Thoracic aorta (tissue), 2 donors: Measurements from ENCODE around the gene HBZ. TPM values are rescaled to one million over a fixed set of nuclear protein-coding genes. Genes with fewer than 3 reads are reported as not detected.
"Not testable (repeated sequence)": the region's sequence is repeated elsewhere in the genome, so short reads cannot be mapped to it uniquely, and the experiment has no call there.

ENCODE experiments used
- ATAC-seq: fragments of 150-250 bp; one replicate; pipeline ENCODE4 v1.8.0; 2017; ENCODE audit warnings: low read depth; ENCODE audit not compliant: insufficient number of reproducible peaks, low FRiP score
- DNase-seq: peaks from one replicate; pipeline ENCODE4 v3.0.0-alpha.2; 2020; ENCODE audit warnings: low spot score
- H3K27ac ChIP-seq, 2 donors: fragments of 200-600 bp; sonication (generic); 1 replicate in 1 of 2; 2 replicates in 1 of 2; pipeline ENCODE4 v1.5.1; 2016; ENCODE audit warnings: mild to moderate bottlenecking in 2 of 2, moderate library complexity in 2 of 2
- H3K27me3 ChIP-seq: fragments of 200-600 bp; sonication (generic); replicated peaks from 2 replicates; pipeline ENCODE4 v1.6.0; 2016; ENCODE audit warnings: mild to moderate bottlenecking; ENCODE audit not compliant: insufficient read depth
- H3K36me3 ChIP-seq: fragments of 200-600 bp; sonication (generic); one replicate; pipeline ENCODE4 v1.5.1; 2016
- H3K4me1 ChIP-seq, 2 donors: fragments of 200-600 bp; sonication (generic); 1 replicate in 1 of 2; 2 replicates in 1 of 2; pipeline versions ENCODE4 v1.5.1 to v1.6.0; 2016; ENCODE audit warnings: low read depth in 2 of 2, mild to moderate bottlenecking in 1 of 2; ENCODE audit not compliant: control insufficient read depth in 1 of 2
- H3K4me3 ChIP-seq: fragments of 200-600 bp; sonication (generic); 2 replicates; pipeline ENCODE4 v1.5.1; 2016; ENCODE audit warnings: mild to moderate bottlenecking
- H3K9me3 ChIP-seq: fragments of 200-600 bp; sonication (generic); 2 replicates; pipeline ENCODE4 v1.5.1; 2016
- CTCF ChIP-seq: fragments of 200-600 bp; sonication (generic); IDR thresholded peaks from one replicate; pipeline ENCODE4 v1.5.1; 2019; ENCODE audit warnings: antibody characterized with exemption
- total RNA-seq, 2 donors: library from RNA; depleted of rRNA; stranded (reverse); fragments of >200 nt; gene quantifications; one replicate each; pipeline versions ENCODE4 v1.1.0 to v1.2.3, GENCODE V29; 2016

The HBZ gene
- total RNA-seq, 2 donors from 2014 or later = not detected

GRCh38 chr16:119295-119694 is 33.1 kb upstream of the HBZ start:
- H3K9me3 ChIP-seq = no peaks in the 10 kb centered on the region
- TF ChIP-seq CTCF = no peak
- ATAC-seq (no peak), DNase-seq (no peak)
- peaks cover 10% of the 10 kb centered on the region for H3K36me3 ChIP-seq
- no peaks in the 10 kb centered on the region for H3K27me3 ChIP-seq
- H3K4me3 ChIP-seq = no peak overlapping the region
- no peak overlapping the region for H3K27ac ChIP-seq
- peaks cover 0 to 4% of the 10 kb centered on the region in 2 donors for H3K4me1 ChIP-seq

GRCh38 chr16:119835-120491 is 32.5 kb upstream of the HBZ start:
- no peaks in the 10 kb centered on the region for H3K9me3 ChIP-seq
- no peak overlapping the region for H3K27ac ChIP-seq
- no peak for TF ChIP-seq CTCF
- no peak overlapping the region for H3K4me3 ChIP-seq
- H3K27me3 ChIP-seq = no peaks in the 10 kb centered on the region
- DNase-seq = no peak
- peaks cover 10% of the 10 kb centered on the region for H3K36me3 ChIP-seq
- no peak for ATAC-seq
- H3K4me1 ChIP-seq = peaks cover 0 to 4% of the 10 kb centered on the region in 2 donors

GRCh38 chr16:120756-121155 is 31.7 kb upstream of the HBZ start:
- H3K9me3 ChIP-seq = no peaks in the 10 kb centered on the region
- no peak overlapping the region for H3K27ac ChIP-seq
- DNase-seq (no peak), ATAC-seq (no peak)
- peaks cover 10% of the 10 kb centered on the region for H3K36me3 ChIP-seq
- H3K4me3 ChIP-seq = no peak overlapping the region
- no peak for TF ChIP-seq CTCF
- no peaks in the 10 kb centered on the region for H3K27me3 ChIP-seq
- H3K4me1 ChIP-seq = peaks cover 0 to 4% of the 10 kb centered on the region in 2 donors

GRCh38 chr16:122361-122760 is 30.1 kb upstream of the HBZ start:
- ATAC-seq (no peak), DNase-seq (no peak)
- H3K4me3 ChIP-seq = no peak overlapping the region
- H3K9me3 ChIP-seq = no peaks in the 10 kb centered on the region
- H3K36me3 ChIP-seq = peaks cover 2% of the 10 kb centered on the region
- no peaks in the 10 kb centered on the region for H3K27me3 ChIP-seq
- no peak overlapping the region for H3K27ac ChIP-seq
- peaks cover 0 to 4% of the 10 kb centered on the region in 2 donors for H3K4me1 ChIP-seq
- TF ChIP-seq CTCF = no peak

GRCh38 chr16:123558-124350 is 28.7 kb upstream of the HBZ start:
- not testable (repeated sequence) for H3K9me3 ChIP-seq, H3K36me3 ChIP-seq, DNase-seq, H3K4me3 ChIP-seq, ATAC-seq, H3K4me1 ChIP-seq, H3K27me3 ChIP-seq, H3K27ac ChIP-seq
